ENCODE data around the gene WDR83.
A peak's percentile ranks its signal among the peaks of the same experiment; 100 is the strongest.
"Not testable (repeated sequence)": the region's sequence is repeated elsewhere in the genome, so short reads cannot be mapped to it uniquely, and the experiment has no call there.

The WDR83 gene

GRCh38 chr19:12639901-12640613 lies 26.6 kb upstream of the WDR83 start:
- H3K27me3 ChIP-seq (ENCODE audit: control insufficient read depth in 1 of 2, insufficient read depth in 2 of 2, low read length in 2 of 2): no peaks in the 10 kb centered on the region
- H3K36me3 ChIP-seq (ENCODE audit: control insufficient read depth in 1 of 2, insufficient read depth in 2 of 2, low read length in 2 of 2): no peaks in the 10 kb centered on the region
- H3K9me3 ChIP-seq (ENCODE audit: control insufficient read depth in 1 of 2, low read length in 2 of 2): no peaks in the 10 kb centered on the region
- H3K4me3 ChIP-seq (ENCODE audit: low read depth in 1 of 2, low read length in 2 of 2): peak overlapping the region; percentile 48 to 64
- peak overlapping the region; percentile 26 to 38 for H3K9ac ChIP-seq (ENCODE audit: low read depth in 1 of 2, low read length in 2 of 2)
- H3K4me1 ChIP-seq (ENCODE audit: control insufficient read depth in 1 of 2, insufficient read depth in 2 of 2, low read length in 2 of 2): peaks cover 0 to 3% of the 10 kb centered on the region in 2 donors
- no peak overlapping the region for H3K27ac ChIP-seq (ENCODE audit: low read depth, low read length)

- Histone ChIP-seq H3K9ac (ENCODE audit: low read depth in 1 of 2, low read length in 2 of 2) (no peak overlapping the region), H3K36me3 (ENCODE audit: control insufficient read depth in 1 of 2, insufficient read depth in 2 of 2, low read length in 2 of 2) (no peaks in the 10 kb centered on the region), H3K9me3 (ENCODE audit: control insufficient read depth in 1 of 2, low read length in 2 of 2) (no peaks in the 10 kb centered on the region), H3K27ac (ENCODE audit: low read depth, low read length) (no peak overlapping the region), H3K4me1 (ENCODE audit: control insufficient read depth in 1 of 2, insufficient read depth in 2 of 2, low read length in 2 of 2) (peaks cover 0 to 3% of the 10 kb centered on the region in 2 donors), H3K4me3 (ENCODE audit: low read depth in 1 of 2, low read length in 2 of 2) (no peak overlapping the region), H3K27me3 (ENCODE audit: control insufficient read depth in 1 of 2, insufficient read depth in 2 of 2, low read length in 2 of 2) (no peaks in the 10 kb centered on the region)
Observed at GRCh38 chr19:12641456-12641855, 25.2 kb upstream of the WDR83 start.

- H3K36me3 ChIP-seq (ENCODE audit: control insufficient read depth in 1 of 2, insufficient read depth in 2 of 2, low read length in 2 of 2): no peaks in the 10 kb centered on the region
- no peak overlapping the region for H3K27ac ChIP-seq (ENCODE audit: low read depth, low read length)
- no peaks in the 10 kb centered on the region for H3K27me3 ChIP-seq (ENCODE audit: control insufficient read depth in 1 of 2, insufficient read depth in 2 of 2, low read length in 2 of 2)
- H3K4me3 ChIP-seq (ENCODE audit: low read depth in 1 of 2, low read length in 2 of 2): no peak overlapping the region
- peaks cover 0 to 3% of the 10 kb centered on the region in 2 donors for H3K4me1 ChIP-seq (ENCODE audit: control insufficient read depth in 1 of 2, insufficient read depth in 2 of 2, low read length in 2 of 2)
- no peak overlapping the region for H3K9ac ChIP-seq (ENCODE audit: low read depth in 1 of 2, low read length in 2 of 2)
- H3K9me3 ChIP-seq (ENCODE audit: control insufficient read depth in 1 of 2, low read length in 2 of 2): no peaks in the 10 kb centered on the region
Observed at GRCh38 chr19:12642506-12642905, 24.1 kb upstream of the WDR83 start.

GRCh38 chr19:12643716-12644115 lies 22.9 kb upstream of the WDR83 start:
- not testable (repeated sequence) for H3K27me3 ChIP-seq (ENCODE audit: control insufficient read depth in 1 of 2, insufficient read depth in 2 of 2, low read length in 2 of 2); H3K27ac ChIP-seq (ENCODE audit: low read depth, low read length); H3K4me1 ChIP-seq (ENCODE audit: control insufficient read depth in 1 of 2, insufficient read depth in 2 of 2, low read length in 2 of 2); H3K9me3 ChIP-seq (ENCODE audit: control insufficient read depth in 1 of 2, low read length in 2 of 2); H3K9ac ChIP-seq (ENCODE audit: low read depth in 1 of 2, low read length in 2 of 2); H3K36me3 ChIP-seq (ENCODE audit: control insufficient read depth in 1 of 2, insufficient read depth in 2 of 2, low read length in 2 of 2); H3K4me3 ChIP-seq (ENCODE audit: low read depth in 1 of 2, low read length in 2 of 2)

- Histone ChIP-seq H3K4me3 (ENCODE audit: low read depth in 1 of 2, low read length in 2 of 2) (no peak overlapping the region), H3K27me3 (ENCODE audit: control insufficient read depth in 1 of 2, insufficient read depth in 2 of 2, low read length in 2 of 2) (no peaks in the 10 kb centered on the region), H3K36me3 (ENCODE audit: control insufficient read depth in 1 of 2, insufficient read depth in 2 of 2, low read length in 2 of 2) (no peaks in the 10 kb centered on the region), H3K27ac (ENCODE audit: low read depth, low read length) (no peak overlapping the region), H3K9me3 (ENCODE audit: control insufficient read depth in 1 of 2, low read length in 2 of 2) (no peaks in the 10 kb centered on the region), H3K9ac (ENCODE audit: low read depth in 1 of 2, low read length in 2 of 2) (no peak overlapping the region), H3K4me1 (ENCODE audit: control insufficient read depth in 1 of 2, insufficient read depth in 2 of 2, low read length in 2 of 2) (peaks cover 5% of the 10 kb centered on the region in 2 donors)
Observed at GRCh38 chr19:12646551-12646950, 20.1 kb upstream of the WDR83 start.

GRCh38 chr19:12647047-12647446 lies 19.6 kb upstream of the WDR83 start:
- peak overlapping the region; percentile 40 to 51 for H3K4me3 ChIP-seq (ENCODE audit: low read depth in 1 of 2, low read length in 2 of 2)
- H3K27ac ChIP-seq (ENCODE audit: low read depth, low read length): no peak overlapping the region
- peaks cover 0 to 2% of the 10 kb centered on the region in 2 donors for H3K36me3 ChIP-seq (ENCODE audit: control insufficient read depth in 1 of 2, insufficient read depth in 2 of 2, low read length in 2 of 2)
- H3K9me3 ChIP-seq (ENCODE audit: control insufficient read depth in 1 of 2, low read length in 2 of 2): no peaks in the 10 kb centered on the region
- H3K4me1 ChIP-seq (ENCODE audit: control insufficient read depth in 1 of 2, insufficient read depth in 2 of 2, low read length in 2 of 2): peaks cover 5% of the 10 kb centered on the region in 2 donors
- no peaks in the 10 kb centered on the region for H3K27me3 ChIP-seq (ENCODE audit: control insufficient read depth in 1 of 2, insufficient read depth in 2 of 2, low read length in 2 of 2)
- no peak overlapping the region for H3K9ac ChIP-seq (ENCODE audit: low read depth in 1 of 2, low read length in 2 of 2)

GRCh38 chr19:12647490-12648071 lies 19.0 kb upstream of the WDR83 start:
- no peak overlapping the region for H3K27ac ChIP-seq (ENCODE audit: low read depth, low read length)
- H3K9ac ChIP-seq (ENCODE audit: low read depth in 1 of 2, low read length in 2 of 2): no peak overlapping the region
- no peaks in the 10 kb centered on the region for H3K9me3 ChIP-seq (ENCODE audit: control insufficient read depth in 1 of 2, low read length in 2 of 2)
- no peaks in the 10 kb centered on the region for H3K27me3 ChIP-seq (ENCODE audit: control insufficient read depth in 1 of 2, insufficient read depth in 2 of 2, low read length in 2 of 2)
- H3K4me3 ChIP-seq (ENCODE audit: low read depth in 1 of 2, low read length in 2 of 2): peak overlapping the region; percentile 51 to 66
- peaks cover 0 to 5% of the 10 kb centered on the region in 2 donors for H3K36me3 ChIP-seq (ENCODE audit: control insufficient read depth in 1 of 2, insufficient read depth in 2 of 2, low read length in 2 of 2)
- peaks cover 5% of the 10 kb centered on the region in 2 donors for H3K4me1 ChIP-seq (ENCODE audit: control insufficient read depth in 1 of 2, insufficient read depth in 2 of 2, low read length in 2 of 2)

GRCh38 chr19:12648088-12648487 lies 18.5 kb upstream of the WDR83 start:
- no peaks in the 10 kb centered on the region for H3K9me3 ChIP-seq (ENCODE audit: control insufficient read depth in 1 of 2, low read length in 2 of 2)
- peak overlapping the region; percentile 40 to 66 for H3K4me3 ChIP-seq (ENCODE audit: low read depth in 1 of 2, low read length in 2 of 2)
- H3K27ac ChIP-seq (ENCODE audit: low read depth, low read length): no peak overlapping the region
- H3K4me1 ChIP-seq (ENCODE audit: control insufficient read depth in 1 of 2, insufficient read depth in 2 of 2, low read length in 2 of 2): peaks cover 5% of the 10 kb centered on the region in 2 donors
- H3K36me3 ChIP-seq (ENCODE audit: control insufficient read depth in 1 of 2, insufficient read depth in 2 of 2, low read length in 2 of 2): peaks cover 0 to 5% of the 10 kb centered on the region in 2 donors
- H3K9ac ChIP-seq (ENCODE audit: low read depth in 1 of 2, low read length in 2 of 2): no peak overlapping the region
- no peaks in the 10 kb centered on the region for H3K27me3 ChIP-seq (ENCODE audit: control insufficient read depth in 1 of 2, insufficient read depth in 2 of 2, low read length in 2 of 2)

- peaks cover 0 to 8% of the 10 kb centered on the region in 2 donors for H3K36me3 ChIP-seq (ENCODE audit: control insufficient read depth in 1 of 2, insufficient read depth in 2 of 2, low read length in 2 of 2)
- H3K27me3 ChIP-seq (ENCODE audit: control insufficient read depth in 1 of 2, insufficient read depth in 2 of 2, low read length in 2 of 2): no peaks in the 10 kb centered on the region
- H3K4me3 ChIP-seq (ENCODE audit: low read depth in 1 of 2, low read length in 2 of 2): no peak overlapping the region
- peaks cover 5% of the 10 kb centered on the region in 2 donors for H3K4me1 ChIP-seq (ENCODE audit: control insufficient read depth in 1 of 2, insufficient read depth in 2 of 2, low read length in 2 of 2)
- no peak overlapping the region for H3K9ac ChIP-seq (ENCODE audit: low read depth in 1 of 2, low read length in 2 of 2)
- no peaks in the 10 kb centered on the region for H3K9me3 ChIP-seq (ENCODE audit: control insufficient read depth in 1 of 2, low read length in 2 of 2)
- H3K27ac ChIP-seq (ENCODE audit: low read depth, low read length): no peak overlapping the region
Observed at GRCh38 chr19:12649941-12650340, 16.7 kb upstream of the WDR83 start.

- H3K9ac ChIP-seq (ENCODE audit: low read depth in 1 of 2, low read length in 2 of 2): no peak overlapping the region
- H3K27ac ChIP-seq (ENCODE audit: low read depth, low read length): no peak overlapping the region
- peaks cover 3 to 27% of the 10 kb centered on the region in 2 donors for H3K36me3 ChIP-seq (ENCODE audit: control insufficient read depth in 1 of 2, insufficient read depth in 2 of 2, low read length in 2 of 2)
- no peaks in the 10 kb centered on the region for H3K27me3 ChIP-seq (ENCODE audit: control insufficient read depth in 1 of 2, insufficient read depth in 2 of 2, low read length in 2 of 2)
- H3K9me3 ChIP-seq (ENCODE audit: control insufficient read depth in 1 of 2, low read length in 2 of 2): no peaks in the 10 kb centered on the region
- no peak overlapping the region for H3K4me3 ChIP-seq (ENCODE audit: low read depth in 1 of 2, low read length in 2 of 2)
- peaks cover 5% of the 10 kb centered on the region in 2 donors for H3K4me1 ChIP-seq (ENCODE audit: control insufficient read depth in 1 of 2, insufficient read depth in 2 of 2, low read length in 2 of 2)
Observed at GRCh38 chr19:12652219-12652618, 14.4 kb upstream of the WDR83 start.

Measured in duodenal mucosa (tissue), 2 donors.